HG02884 (cell line): ENCODE measurements around the gene CDK7.
"Not testable (repeated sequence)": the region's sequence is repeated elsewhere in the genome, so short reads cannot be mapped to it uniquely, and the experiment has no call there.

ENCODE experiments used
- ATAC-seq: cut with Tn5 transposase; IDR thresholded peaks from one replicate; pipeline ENCODE4 v1.9.1; 2021; ENCODE audit warnings: mild to moderate bottlenecking, moderate library complexity; ENCODE audit not compliant: unreplicated experiment

CDK7 gene

DNA sequence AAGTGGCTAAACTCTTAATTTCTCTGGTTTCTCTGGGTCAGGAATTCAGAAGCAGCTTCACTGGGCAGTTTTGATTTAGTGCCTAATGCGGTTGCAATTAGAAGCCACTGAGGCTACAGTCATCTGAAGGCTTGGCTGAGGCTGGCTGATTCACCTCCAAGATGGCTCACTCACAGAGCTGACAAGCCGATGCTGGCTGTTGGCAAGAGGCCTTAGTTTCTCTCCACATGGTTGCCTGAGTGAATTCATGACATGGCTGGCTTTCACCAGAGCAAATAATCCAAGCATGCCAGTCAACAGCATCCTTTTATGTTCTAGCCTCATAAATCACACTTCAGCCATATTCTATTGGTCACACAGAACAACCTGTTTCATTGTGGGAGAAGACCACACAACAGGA is 2.8 kb upstream of the CDK7 start:
- no peak for ATAC-seq

DNA sequence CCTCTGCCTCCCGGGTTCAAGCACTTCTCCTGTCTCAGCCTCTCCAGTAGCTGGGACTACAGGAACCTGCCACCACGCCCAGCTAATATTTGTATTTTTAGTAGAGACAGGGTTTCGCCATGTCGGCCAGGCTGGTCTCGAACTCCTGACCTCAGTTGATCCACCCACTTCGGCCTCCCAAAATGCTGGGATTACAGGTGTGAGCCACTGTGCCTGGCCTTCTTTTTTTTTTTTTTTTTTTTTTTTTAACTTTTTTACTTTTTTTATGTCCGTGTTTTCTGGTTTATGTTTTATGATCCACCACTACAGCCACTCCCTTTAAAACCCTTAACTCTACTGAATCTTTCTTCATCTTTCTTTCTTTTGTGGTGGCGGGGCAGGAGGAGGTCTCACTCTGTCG is 2.0 kb downstream of the CDK7 start:
- not testable (repeated sequence) for ATAC-seq

DNA sequence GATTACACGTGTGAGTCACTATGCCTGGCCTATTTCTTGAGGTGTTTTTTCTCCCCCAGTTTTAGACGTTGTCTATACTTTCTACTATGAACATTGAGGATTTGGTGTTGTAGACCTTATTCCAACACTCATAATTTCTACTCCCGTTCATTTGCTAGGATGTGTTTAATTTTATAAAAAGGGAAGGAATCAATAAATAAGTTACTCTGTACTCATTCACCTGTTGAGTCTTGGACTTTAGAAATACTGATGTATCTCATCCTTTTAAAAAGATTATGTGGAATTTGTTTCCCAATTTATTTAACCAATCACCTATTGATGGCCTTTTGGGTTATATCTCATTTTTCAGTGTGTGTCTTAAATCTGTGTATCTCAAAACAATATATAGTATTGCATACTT is 3.2 kb downstream of the CDK7 start:
- no peak for ATAC-seq

DNA sequence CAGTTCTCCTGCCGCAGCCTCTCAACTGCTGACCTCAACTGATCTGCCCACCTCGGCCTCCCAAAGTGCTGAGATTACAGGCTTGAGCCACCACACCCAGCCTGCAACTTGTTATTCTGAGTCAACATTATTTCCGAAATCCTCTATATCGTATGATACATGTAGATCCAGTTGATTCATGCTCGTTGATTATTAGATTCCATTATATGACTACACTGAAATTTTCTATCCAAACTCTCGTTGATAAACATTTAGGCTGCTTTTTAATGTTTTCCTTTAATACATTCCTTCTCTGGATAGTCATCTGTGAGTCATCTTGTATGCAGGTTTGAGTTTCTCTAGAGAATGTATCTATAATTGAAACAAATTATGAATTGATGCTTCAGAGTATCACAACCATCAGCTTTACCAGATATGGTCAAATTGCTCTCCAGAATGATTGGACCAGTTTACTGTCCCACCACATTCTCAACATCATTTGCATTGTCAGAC is 4.1 kb downstream of the CDK7 start:
- ATAC-seq: no peak

DNA sequence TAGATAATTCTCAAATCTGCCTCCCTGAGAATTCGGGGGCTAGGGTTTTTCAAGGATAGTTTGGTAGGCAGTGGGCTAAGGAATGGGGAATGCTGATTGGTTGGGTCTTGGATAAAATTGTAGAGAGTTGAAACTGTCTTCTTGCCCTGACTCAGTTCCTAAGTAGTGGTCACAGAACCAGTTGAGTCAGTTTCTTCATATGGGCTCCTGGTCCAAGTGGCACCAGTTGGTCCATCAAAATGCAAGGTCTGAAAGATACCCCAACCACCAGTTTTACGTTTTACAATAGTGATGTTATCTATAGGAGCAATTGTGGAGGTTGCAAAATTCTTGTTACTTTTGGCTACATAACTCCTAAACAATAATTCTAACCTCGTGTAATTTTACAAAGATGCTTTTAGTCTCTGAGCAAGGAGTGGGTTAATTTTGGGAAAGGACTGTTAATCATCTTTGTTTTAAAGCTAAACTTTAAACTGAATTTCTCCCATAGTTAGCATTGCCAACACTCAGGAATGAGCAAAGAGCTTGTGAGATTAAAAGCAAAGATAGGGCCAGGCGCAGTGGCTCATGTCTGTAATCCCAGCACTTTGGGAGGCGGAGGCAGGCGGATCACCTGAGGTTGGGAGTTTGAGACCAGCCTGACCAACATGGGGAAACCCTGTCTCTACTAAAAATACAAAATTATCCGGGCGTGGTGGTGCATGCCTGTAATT is 7.7 kb downstream of the CDK7 start:
- no peak for ATAC-seq

DNA sequence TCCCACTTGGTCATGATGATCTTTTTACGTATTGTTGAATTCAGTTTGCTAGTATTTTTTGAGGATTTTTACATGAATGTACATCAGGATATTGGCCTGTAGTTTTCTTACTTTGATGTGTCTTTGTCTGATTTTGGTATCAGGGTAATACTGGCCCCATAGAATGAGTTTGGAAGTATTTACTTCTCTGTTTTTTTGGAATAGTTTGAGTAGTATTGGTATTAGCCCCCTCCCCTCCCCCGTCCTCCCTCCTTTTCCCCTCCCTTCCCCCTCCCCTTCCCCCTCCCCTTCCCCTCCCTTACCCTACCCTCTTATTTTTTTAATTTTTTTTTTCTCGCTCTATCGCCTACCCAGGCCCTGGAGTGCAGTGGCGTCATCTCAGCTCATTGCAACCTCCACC is 10.3 kb downstream of the CDK7 start:
- ATAC-seq: no peak

DNA sequence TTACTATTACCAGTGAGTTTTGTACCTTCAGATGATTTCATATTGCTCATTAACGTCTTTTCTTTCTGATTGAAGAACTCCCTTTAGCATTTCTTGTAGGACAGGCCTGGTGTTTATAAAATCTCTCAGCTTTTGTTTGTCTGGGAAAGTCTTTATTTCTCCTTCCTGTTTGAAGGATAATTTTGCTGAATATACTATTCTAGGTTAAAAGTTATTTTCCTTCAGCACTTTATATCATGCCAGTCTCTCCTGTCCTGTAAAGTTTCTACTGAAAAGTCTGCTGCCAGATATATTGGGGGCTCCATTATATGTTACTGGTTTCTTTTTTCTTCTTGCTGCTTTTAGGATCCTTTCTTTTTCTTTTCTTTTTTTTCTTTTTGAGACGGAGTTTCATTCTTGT is 13.3 kb downstream of the CDK7 start:
- ATAC-seq: no peak

DNA sequence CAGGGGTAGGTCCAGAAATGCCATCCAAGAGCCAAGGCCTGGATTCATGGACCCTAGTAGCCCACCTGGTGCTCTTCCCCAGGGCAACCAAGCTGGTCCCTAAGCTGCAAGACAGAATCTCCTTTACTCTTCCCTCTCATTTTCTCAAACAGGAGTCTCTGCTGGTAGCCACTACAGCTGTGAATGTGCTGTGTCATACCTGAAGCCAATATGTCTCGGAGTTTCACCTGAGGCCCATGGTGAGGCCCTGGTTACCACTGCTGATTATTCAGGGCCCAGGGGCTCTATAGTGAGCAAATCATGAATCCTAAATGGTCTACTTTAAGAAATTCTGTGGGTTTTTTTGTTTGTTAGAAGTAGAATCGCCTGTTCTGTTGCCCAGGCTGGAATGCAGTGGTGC is 15.9 kb downstream of the CDK7 start:
- no peak for ATAC-seq

DNA sequence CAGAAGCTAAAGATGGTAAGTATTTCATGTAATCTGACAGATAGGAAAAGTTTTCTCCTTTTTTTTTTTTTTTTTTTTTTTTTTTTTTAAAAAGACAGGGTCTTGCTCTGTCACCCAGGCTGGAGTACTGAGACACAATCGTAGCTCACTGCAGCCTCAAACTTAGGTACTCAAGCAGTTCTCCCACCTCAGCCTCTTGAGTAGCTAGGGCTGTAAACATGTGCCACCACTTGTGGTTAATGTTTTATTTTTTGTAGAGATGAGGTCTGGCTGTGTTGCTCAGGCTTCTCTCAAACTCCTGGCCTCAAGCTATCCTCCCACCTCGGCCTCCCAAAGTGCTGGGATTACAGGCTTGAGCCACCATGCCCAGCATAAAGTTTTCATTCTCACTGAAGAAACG is 17.8 kb downstream of the CDK7 start:
- ATAC-seq: no peak

DNA sequence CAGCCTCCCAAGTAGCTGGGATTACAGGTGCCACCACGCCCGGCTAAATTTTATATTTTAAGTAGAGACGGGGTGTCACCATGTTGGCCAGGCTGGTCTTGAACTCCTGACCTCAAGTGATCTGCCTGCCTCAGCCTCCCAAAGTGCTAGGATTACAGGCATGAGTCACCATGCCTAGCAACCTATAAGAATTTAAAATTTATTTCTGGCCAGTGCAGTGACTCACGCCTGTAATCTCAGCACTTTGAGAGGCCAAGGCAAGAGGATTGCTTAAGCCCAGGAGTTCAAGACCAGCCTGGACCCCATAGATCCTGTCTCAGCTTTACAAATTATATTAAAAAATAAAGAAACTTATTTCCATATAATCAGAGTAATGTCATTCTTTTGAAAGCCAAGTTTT is 21.3 kb downstream of the CDK7 start:
- not testable (repeated sequence) for ATAC-seq

DNA sequence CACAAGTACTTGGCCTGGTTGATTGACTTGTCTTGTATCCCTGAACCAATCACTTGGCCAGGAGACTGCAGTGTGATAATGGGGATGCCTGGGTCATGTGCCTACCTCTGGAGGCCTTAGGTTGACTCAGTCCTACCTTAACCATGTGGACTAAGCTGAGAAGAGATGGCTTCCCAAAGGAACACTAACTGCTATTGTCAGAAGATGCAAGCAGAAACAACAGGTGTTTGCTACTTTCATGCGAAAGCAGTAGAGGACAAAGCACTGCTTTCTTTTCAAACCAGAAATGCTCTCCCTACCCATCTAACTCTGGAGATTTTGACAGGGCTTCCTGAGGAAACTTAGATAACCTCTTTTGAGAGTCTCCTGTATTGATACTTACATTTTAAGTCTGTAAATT is 22.9 kb downstream of the CDK7 start:
- no peak for ATAC-seq

DNA sequence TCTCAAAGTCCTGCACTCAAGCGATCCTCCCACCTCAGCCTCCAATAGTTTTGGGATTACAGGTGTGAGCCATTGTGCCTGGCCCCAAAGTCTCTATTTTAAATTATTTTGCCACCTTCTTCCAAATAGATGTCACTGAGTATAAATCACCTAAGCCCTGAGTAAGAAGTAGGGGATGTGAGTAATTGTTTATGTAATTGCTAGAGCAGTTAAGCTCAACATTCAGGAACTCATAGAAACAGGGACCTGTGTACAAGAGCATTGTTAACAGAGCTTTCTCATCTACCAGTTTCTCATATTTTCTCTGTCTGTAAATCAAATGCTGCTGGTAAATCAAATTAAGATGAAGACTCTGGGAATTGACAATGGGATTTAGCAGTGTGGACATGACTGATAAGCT is 26.3 kb downstream of the CDK7 start:
- no peak for ATAC-seq

DNA sequence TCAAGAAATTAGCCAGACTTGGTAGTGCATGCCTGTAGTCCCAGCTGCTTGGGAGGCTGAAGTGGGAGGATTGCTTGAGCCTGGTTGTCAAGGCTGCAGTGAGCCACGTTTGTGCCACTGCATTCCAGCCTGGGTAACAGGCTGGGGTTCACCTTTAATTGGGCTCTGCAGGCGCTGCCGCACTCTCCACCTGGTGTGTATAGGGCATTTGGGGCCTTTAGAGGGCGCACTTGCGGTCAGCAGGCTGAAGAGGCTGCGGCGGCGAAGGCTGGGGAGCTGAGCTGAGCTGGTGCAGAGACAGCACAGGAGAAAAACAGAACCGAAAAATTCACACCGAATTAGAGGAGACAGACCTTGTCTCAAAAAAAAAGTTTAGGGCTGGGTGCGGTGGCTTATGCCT is 31.2 kb downstream of the CDK7 start:
- no peak for ATAC-seq

DNA sequence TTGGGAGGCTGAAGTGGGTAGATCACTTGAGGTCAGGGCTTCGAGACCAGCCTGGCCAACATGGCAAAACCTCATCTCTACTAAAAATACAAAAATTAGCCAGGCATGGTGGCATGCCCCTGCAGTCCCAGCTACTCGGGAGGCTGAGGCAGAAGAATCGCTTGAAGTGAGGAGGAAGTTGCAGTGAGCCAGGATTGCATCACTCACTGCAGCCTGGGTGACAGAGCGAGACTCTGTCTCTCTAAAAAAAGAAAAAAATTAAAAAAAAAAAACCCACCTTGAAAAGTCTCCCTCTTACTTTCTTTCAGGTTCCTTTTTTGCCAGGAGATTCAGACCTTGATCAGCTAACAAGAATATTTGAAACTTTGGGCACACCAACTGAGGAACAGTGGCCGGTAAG is 34.2 kb downstream of the CDK7 start:
- no peak for ATAC-seq

DNA sequence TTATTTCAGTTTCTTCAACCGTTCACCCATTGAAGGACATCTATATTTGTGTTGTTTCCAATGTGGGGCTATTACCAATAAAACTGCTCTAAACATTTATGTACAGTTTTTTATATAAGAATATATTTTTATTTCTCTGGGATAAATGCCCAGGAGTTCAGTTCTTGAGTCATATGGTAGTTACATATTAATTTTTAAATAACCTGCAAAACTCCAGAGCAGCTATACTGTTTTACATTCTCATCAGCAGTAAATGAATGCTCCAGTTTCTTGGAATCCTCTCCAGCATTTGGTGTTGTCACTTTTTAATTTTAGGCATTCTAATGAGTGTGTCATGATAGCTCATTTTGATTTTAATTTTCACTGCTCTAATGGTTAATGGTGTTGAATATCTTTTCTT is 36.2 kb downstream of the CDK7 start:
- no peak for ATAC-seq

DNA sequence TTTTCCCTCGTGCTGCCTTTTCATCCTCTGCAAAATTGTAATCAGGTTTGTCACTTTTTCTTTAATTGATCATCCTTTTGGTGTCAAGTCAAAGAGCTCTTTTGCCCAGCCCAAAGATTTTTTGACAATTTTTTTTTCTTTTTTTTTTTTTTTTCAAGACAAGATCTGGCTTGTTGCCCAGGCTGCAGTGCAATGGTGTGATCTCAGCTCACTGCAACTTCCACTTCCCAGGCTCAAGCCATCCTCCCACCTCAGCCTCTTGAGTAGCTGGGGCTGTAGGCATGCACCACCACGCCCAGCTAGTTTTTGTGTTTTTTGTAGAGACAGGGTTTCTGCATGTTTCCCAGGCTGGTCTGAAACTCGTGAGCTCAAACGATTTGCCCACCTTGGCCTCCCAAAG is 36.7 kb downstream of the CDK7 start:
- no peak for ATAC-seq

DNA sequence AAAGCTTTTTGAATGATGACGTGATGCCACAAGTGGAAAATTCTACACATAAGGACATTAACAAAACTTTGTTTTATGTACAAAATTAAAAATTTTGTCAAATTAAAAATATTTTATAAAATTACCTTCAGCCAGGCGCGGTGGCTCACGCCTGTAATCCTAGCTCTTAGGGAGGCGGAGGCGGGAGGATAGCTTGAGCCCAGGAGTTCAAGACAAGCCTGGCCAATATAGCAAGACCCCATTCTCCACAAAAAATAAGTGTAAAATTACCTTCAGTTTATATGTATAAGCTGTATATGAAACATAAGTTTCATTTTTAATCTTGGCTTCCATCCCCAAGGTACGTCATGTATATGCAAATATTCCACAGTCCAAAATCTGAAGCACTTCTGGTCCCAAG is 40.9 kb downstream of the CDK7 start:
- ATAC-seq: no peak

DNA sequence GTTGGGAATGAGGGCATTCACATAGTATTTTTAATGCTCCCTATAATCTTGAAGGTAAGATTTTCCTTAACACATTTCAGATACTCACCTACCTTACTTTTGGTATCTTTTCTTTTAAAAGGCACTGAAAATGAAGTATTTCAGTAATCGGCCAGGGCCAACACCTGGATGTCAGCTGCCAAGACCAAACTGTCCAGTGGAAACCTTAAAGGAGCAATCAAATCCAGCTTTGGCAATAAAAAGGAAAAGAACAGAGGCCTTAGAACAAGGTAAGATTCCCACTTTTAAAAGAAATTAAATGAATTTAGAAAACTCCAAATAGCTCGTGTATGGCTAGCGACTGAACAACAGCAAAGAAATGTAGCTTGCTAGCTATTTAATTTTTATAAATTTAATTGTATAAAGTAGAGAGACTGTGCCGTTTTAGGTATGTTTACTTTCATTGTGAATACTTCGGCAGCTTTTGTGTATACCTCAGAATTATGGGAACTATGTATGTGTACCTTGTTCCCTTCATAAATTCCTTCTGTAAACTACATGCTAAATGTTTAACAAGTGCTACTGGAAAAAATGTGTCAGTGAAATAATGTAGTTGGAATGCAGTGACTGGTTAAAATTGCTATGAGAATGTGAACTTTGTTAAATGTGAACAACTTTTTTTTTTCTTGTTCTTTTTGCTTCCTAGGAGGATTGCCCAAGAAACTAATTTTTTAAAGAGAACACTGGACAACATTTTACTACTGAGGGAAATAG is 41.9 kb downstream of the CDK7 start:
- no peak for ATAC-seq

DNA sequence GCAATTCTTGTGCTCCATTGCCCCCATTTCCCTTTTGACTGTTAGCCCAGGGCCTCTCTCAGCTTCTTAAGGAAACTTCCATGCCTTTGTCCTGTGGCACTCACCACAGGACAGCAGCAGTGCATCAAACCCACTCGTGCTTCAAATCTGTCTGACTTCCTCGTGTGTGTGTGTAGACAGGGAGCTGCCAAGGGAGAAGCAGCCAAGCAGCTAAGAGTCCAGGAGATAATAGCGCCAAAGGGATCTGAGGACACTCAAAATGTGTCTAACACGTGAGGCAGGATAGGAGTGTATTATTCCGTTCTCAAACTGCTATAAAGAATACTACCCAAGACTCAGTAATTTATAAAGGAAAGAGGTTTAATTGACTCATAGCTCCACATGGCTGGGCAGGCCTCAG is 44.8 kb downstream of the CDK7 start:
- no peak for ATAC-seq

DNA sequence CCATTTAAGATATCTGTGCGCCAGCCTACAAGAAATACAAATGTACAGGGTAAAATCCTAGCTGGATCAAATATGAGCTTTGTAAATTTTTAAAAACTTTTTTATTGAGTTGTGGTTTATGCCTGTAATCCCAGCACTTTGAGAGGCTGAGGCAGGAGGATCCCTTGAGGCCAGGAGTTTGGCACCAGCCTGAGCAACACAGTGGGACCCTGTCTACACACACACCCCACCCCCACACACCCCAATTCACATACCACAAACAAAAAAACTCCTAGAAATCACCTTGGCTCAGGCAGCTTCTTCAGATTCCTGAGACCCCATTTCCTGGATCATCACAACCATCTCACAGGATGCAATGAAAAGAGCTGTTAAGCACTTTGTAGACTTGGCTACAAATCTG is 46.4 kb downstream of the CDK7 start:
- ATAC-seq: no peak

DNA sequence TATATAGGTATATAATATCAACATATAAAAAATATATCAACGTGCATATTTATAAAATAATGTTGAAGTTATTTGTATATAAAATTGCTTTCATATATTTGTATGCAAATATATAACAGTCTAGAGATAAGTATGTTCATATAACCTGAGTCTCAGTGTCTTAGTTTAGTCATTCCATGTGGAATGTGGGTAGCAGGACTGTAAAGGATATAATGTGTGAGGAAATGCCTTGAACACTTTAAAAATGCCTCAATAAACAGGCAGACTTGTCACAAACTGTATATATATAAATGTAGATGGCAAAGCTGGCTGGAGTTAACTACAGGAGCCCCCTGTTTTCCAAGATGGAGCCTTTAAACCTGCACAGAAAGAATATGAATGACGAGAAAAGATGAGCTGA is 49.5 kb downstream of the CDK7 start:
- ATAC-seq: no peak

DNA sequence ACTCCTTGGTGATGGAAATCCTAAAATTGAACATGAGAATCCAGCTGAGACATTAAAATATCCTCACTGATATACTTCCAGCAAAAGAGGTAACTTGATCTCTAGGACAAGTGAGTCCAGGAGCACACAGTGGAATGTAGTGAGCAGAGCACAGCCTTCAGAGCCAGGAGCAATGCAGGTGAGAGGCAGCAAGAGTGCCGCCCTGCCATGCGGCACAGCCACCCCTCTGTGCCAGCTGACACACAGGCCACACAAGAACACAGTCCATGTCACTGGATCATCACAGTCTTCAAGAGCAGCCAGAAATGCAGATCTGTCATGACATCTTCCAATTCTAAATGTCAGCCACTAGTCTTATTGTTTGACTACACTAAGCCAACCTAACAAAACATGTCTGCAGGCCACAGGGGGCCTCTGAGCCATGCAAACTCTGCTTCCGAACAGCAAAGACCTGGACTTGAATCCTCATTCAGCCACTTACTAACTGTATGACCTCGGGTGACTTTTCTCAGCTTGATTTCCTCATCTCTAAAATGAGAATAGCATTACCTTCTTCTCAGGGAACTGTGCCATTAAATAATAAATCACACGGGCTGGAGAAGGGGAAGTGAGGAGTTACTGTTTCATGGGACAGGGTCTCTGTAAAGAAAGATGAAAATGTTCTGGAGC is 50.9 kb downstream of the CDK7 start:
- no peak for ATAC-seq
